Activated CD4-positive, alpha-beta T cell treated with anti-CD3 and anti-CD28 coated beads, Interleukin-2, amount 50 U/mL, for 24 hours (primary cell): ENCODE data around the gene EPHB3.

Experiments used
- DNase-seq, 2 donors: peaks; one replicate each; pipeline ENCODE4 v3.0.0-alpha.2; 2020; ENCODE audit warnings: low read depth in 1 of 2, low spot score in 1 of 2

EPHB3 gene

GRCh38 chr3:184543256-184543655, 18.3 kb upstream of the EPHB3 start:
- DNase-seq: no peak

GRCh38 chr3:184543843-184544512, 17.6 kb upstream of the EPHB3 start:
- peak; percentile 51 to 74 for DNase-seq

GRCh38 chr3:184544513-184544861, 17.1 kb upstream of the EPHB3 start:
- no peak for DNase-seq

GRCh38 chr3:184545769-184546168, 15.8 kb upstream of the EPHB3 start:
- no peak for DNase-seq

GRCh38 chr3:184546252-184546651, 15.3 kb upstream of the EPHB3 start:
- DNase-seq: no peak

GRCh38 chr3:184549796-184550577, 11.6 kb upstream of the EPHB3 start:
- DNase-seq: no peak

GRCh38 chr3:184551103-184551502, 10.5 kb upstream of the EPHB3 start:
- DNase-seq: no peak

GRCh38 chr3:184551614-184552256, 9.8 kb upstream of the EPHB3 start:
- DNase-seq: no peak

- no peak for DNase-seq
These were observed 9.3 kb upstream of the EPHB3 start for GRCh38 chr3:184552296-184552695.

GRCh38 chr3:184552863-184553262, 8.7 kb upstream of the EPHB3 start:
- no peak for DNase-seq

- no peak for DNase-seq
These were observed 8.2 kb upstream of the EPHB3 start for GRCh38 chr3:184553385-184553784.

- no peak for DNase-seq
These were observed 7.1 kb upstream of the EPHB3 start for GRCh38 chr3:184554461-184554860.

GRCh38 chr3:184556582-184557347, 4.8 kb upstream of the EPHB3 start:
- no peak for DNase-seq

- DNase-seq: no peak
These were observed 4.1 kb upstream of the EPHB3 start for GRCh38 chr3:184557348-184557950.

GRCh38 chr3:184558726-184559125, 2.9 kb upstream of the EPHB3 start:
- DNase-seq: no peak

GRCh38 chr3:184559336-184559735, 2.2 kb upstream of the EPHB3 start:
- DNase-seq: no peak

GRCh38 chr3:184560531-184560930, 1.1 kb upstream of the EPHB3 start:
- DNase-seq: no peak

GRCh38 chr3:184561913-184562877, 610 bp downstream of the EPHB3 start:
- no peak for DNase-seq

- no peak for DNase-seq
These were observed 1.4 kb downstream of the EPHB3 start for GRCh38 chr3:184562878-184563560.

- no peak for DNase-seq
These were observed 2.0 kb downstream of the EPHB3 start for GRCh38 chr3:184563561-184563925.
